IMR-90 (cell line): ENCODE results near the gene AANAT. TPM values are rescaled to one million over a fixed set of nuclear protein-coding genes. Genes with fewer than 3 reads are reported as not detected.

ENCODE experiments used
- ATAC-seq: fragments of 200-7000 bp; cut with Tn5 transposase; 2 replicates; pipeline ENCODE4 v1.9.1; 2020; ENCODE audit warnings: low read depth, mild to moderate bottlenecking, moderate library complexity
- BruUV-seq: library from RNA; stranded (reverse); fragments of 400-500 nt; replicated peaks from 2 replicates; lab custom pipeline; 2021; lab: Mats Ljungman, UMichigan
- CTCF ChIA-PET: fragments of 300-600 bp; formaldehyde crosslinking; extraction: SDS; loops from one replicate; lab custom pipeline; 2021; ENCODE audit warnings: antibody characterized with exemption; lab: Yijun Ruan, JAX
- POLR2A ChIA-PET: fragments of 300-600 bp; sonication (Branson Sonifier 250); formaldehyde crosslinking; loops from one replicate; lab custom pipeline; 2022; ENCODE audit warnings: antibody characterized with exemption; ENCODE audit not compliant: unreplicated experiment; lab: Charles Lee
- DNase-seq: peaks from one replicate; pipeline ENCODE4 v3.0.0; 2013
- H2AFZ ChIP-seq: replicated peaks from 2 replicates; pipeline ENCODE3; 2013; ENCODE audit warnings: low read length, mild to moderate bottlenecking; ENCODE audit not compliant: poor library complexity
- H2AK5ac ChIP-seq: 2 replicates; pipeline ENCODE4 v1.6.1; 2013; ENCODE audit warnings: low read depth, low read length, inconsistent platforms
- H2AK9ac ChIP-seq: replicated peaks from 2 replicates; pipeline ENCODE3; 2013; ENCODE audit warnings: mild to moderate bottlenecking, low read depth, low read length, moderate library complexity; ENCODE audit not compliant: poor library complexity
- H2BK120ac ChIP-seq: 2 replicates; pipeline ENCODE4 v1.6.1; 2013; ENCODE audit warnings: low read depth, low read length, inconsistent platforms
- H2BK15ac ChIP-seq: 3 replicates; pipeline ENCODE4 v1.6.1; 2013; ENCODE audit warnings: low read depth, low read length, inconsistent platforms
- H2BK20ac ChIP-seq: 2 replicates; pipeline ENCODE4 v1.6.1; 2013; ENCODE audit warnings: low read depth, mild to moderate bottlenecking, inconsistent platforms, low read length, moderate library complexity
- H2BK5ac ChIP-seq: 2 replicates; pipeline ENCODE4 v1.6.1; 2013; ENCODE audit warnings: mild to moderate bottlenecking, low read depth, low read length, inconsistent platforms; ENCODE audit not compliant: poor library complexity, severe bottlenecking
- H3K14ac ChIP-seq: replicated peaks from 2 replicates; pipeline ENCODE4 v1.6.1; 2013; ENCODE audit warnings: low read depth, low read length, inconsistent platforms
- H3K18ac ChIP-seq: 2 replicates; pipeline ENCODE4 v1.6.1; 2013; ENCODE audit warnings: low read depth, low read length, control low read depth
- H3K23ac ChIP-seq: 2 replicates; pipeline ENCODE4 v1.6.1; 2013; ENCODE audit warnings: low read depth, low read length, inconsistent platforms
- H3K27ac ChIP-seq: 2 replicates; pipeline ENCODE4 v1.5.1; 2013; ENCODE audit warnings: mild to moderate bottlenecking, control low read depth, low read length; ENCODE audit not compliant: insufficient read depth
- H3K27me3 ChIP-seq: 2 replicates; pipeline ENCODE4 v1.6.1; 2013; ENCODE audit warnings: low read length; ENCODE audit not compliant: control insufficient read depth, insufficient read depth
- H3K36me3 ChIP-seq: 2 replicates; pipeline ENCODE4 v1.6.1; 2013; ENCODE audit warnings: low read length, mixed read lengths; ENCODE audit not compliant: control insufficient read depth, insufficient read depth
- H3K4ac ChIP-seq: 2 replicates; pipeline ENCODE4 v1.6.1; 2013; ENCODE audit warnings: low read depth, low read length, inconsistent platforms
- H3K4me1 ChIP-seq: 2 replicates; pipeline ENCODE4 v1.6.1; 2013; ENCODE audit warnings: low read length, mixed read lengths; ENCODE audit not compliant: control insufficient read depth, insufficient read depth
- H3K4me2 ChIP-seq: 2 replicates; pipeline ENCODE4 v1.6.1; 2013; ENCODE audit warnings: low read depth, mild to moderate bottlenecking, control low read depth, low read length, moderate library complexity
- H3K4me3 ChIP-seq: 2 replicates; pipeline ENCODE4 v1.5.1; 2013; ENCODE audit warnings: low read depth, mild to moderate bottlenecking, control low read depth, low read length, moderate library complexity; ENCODE audit not compliant: insufficient read depth
- H3K56ac ChIP-seq: 2 replicates; pipeline ENCODE4 v1.6.1; 2013; ENCODE audit warnings: low read length, inconsistent platforms; ENCODE audit not compliant: insufficient read depth; ENCODE audit errors: extremely low read depth
- H3K79me1 ChIP-seq, 2 experiments: 2 replicates each; pipeline ENCODE4 v1.6.1; 2013; ENCODE audit warnings: low read length in 2 of 2, inconsistent platforms in 1 of 2, low read depth in 1 of 2
- H3K9ac ChIP-seq: 2 replicates; pipeline ENCODE4 v1.6.1; 2013; ENCODE audit warnings: low read depth, low read length, control low read depth
- H3K9me1 ChIP-seq: 2 replicates; pipeline ENCODE4 v1.6.1; 2013; ENCODE audit warnings: low read length, inconsistent platforms; ENCODE audit not compliant: insufficient read depth
- H3K9me3 ChIP-seq: 2 replicates; pipeline ENCODE4 v1.6.1; 2013; ENCODE audit warnings: low read length; ENCODE audit not compliant: control insufficient read depth, insufficient read depth
- H4K20me1 ChIP-seq: 2 replicates; pipeline ENCODE4 v1.6.1; 2013; ENCODE audit warnings: low read length, inconsistent platforms; ENCODE audit not compliant: insufficient read depth
- H4K5ac ChIP-seq: 2 replicates; pipeline ENCODE4 v1.6.1; 2013; ENCODE audit warnings: mild to moderate bottlenecking, low read depth, low read length, control low read depth
- H4K8ac ChIP-seq, 2 experiments: 2 replicates each; pipeline ENCODE4 v1.6.1; 2013; ENCODE audit warnings: low read depth in 2 of 2, low read length in 2 of 2, control low read depth in 1 of 2, inconsistent platforms in 1 of 2
- H4K91ac ChIP-seq: 2 replicates; pipeline ENCODE4 v1.6.1; 2013; ENCODE audit warnings: low read depth, low read length, inconsistent platforms; ENCODE audit not compliant: insufficient read depth
- BHLHE40 ChIP-seq: fragments of 150-350 bp; IDR thresholded peaks from 2 replicates; pipeline ENCODE4 v1.6.1; 2016; ENCODE audit warnings: mild to moderate bottlenecking, low read depth, low read length
- CEBPB ChIP-seq: IDR thresholded peaks from 2 replicates; pipeline ENCODE4 v1.6.1; 2012; ENCODE audit warnings: low read depth, low read length, improper control_type of control experiment
- MAZ ChIP-seq: IDR thresholded peaks from 2 replicates; pipeline ENCODE4 v1.6.1; 2012; ENCODE audit warnings: low read depth, mild to moderate bottlenecking, low read length, improper control_type of control experiment, moderate library complexity, borderline replicate concordance
- RCOR1 ChIP-seq: IDR thresholded peaks from 2 replicates; pipeline ENCODE4 v1.6.1; 2012; ENCODE audit warnings: mild to moderate bottlenecking, low read length, improper control_type of control experiment; ENCODE audit not compliant: insufficient replicate concordance
- RFX5 ChIP-seq: IDR thresholded peaks from 2 replicates; pipeline ENCODE4 v1.8.0; 2012; ENCODE audit warnings: low read depth, mild to moderate bottlenecking, low read length, moderate library complexity
- SMC3 ChIP-seq: fragments of 150-350 bp; IDR thresholded peaks from 2 replicates; pipeline ENCODE4 v1.6.1; 2016; ENCODE audit warnings: low read depth, mild to moderate bottlenecking, antibody characterized with exemption, low read length, moderate library complexity
- WGBS, 2 experiments: methylation state at CpG; one replicate each; pipeline versions ENCODE4 v1.1.5 to v1.1.7; 2013; ENCODE audit warnings: missing lambda C conversion rate in 2 of 2; ENCODE audit not compliant: insufficient read length in 1 of 2; ENCODE audit errors: extremely low coverage in 2 of 2; 5-methylcytosine and 5-hydroxymethylcytosine counted together
- dilution Hi-C: fragments of 300-500 bp; cut with HindIII; formaldehyde crosslinking; loops from one replicate; pipeline ENCODE4 v1.14.3; 2018; ENCODE audit warnings: low sequenced_read_pairs; ENCODE audit not compliant: unreplicated experiment
- in situ Hi-C: fragments of 300-500 bp; cut with MboI; formaldehyde crosslinking; loops from 3 replicates; pipeline ENCODE4 v1.14.3; 2019; ENCODE audit warnings: low sequenced_read_pairs, inconsistent platforms, mixed read lengths
- intact Hi-C: fragments of 100-400 bp; cut with micrococcal nuclease; formaldehyde crosslinking; loops from 2 replicates; pipeline ENCODE4 v1.10.0; 2022
- polyA plus RNA-seq, 3 experiments: library from polyadenylated mRNA; depleted of rRNA; stranded (reverse); fragments of >200 nt; gene quantifications; 2 replicates each; pipeline ENCODE4 v1.2.3, GENCODE V29; 2012; ENCODE audit warnings: low replicate concordance in 1 of 3
- total RNA-seq: library from RNA; depleted of rRNA; stranded (reverse); fragments of >200 nt; gene quantifications from 2 replicates; pipeline ENCODE4 v1.2.3, GENCODE V29; 2012
- TF ChIP-seq, protein P1 (sequence below): fragments of 150-350 bp; IDR thresholded peaks from 2 replicates; pipeline ENCODE4 v1.6.1; 2017; ENCODE audit warnings: mild to moderate bottlenecking, antibody characterized with exemption, low read length, low read depth
- TF ChIP-seq, protein P2 (sequence below): conservative IDR thresholded peaks from 2 replicates; pipeline ENCODE4 v1.5.1; 2012; ENCODE audit warnings: mild to moderate bottlenecking, low read depth, low read length, improper control_type of control experiment

AANAT gene
- total and polyA plus RNA-seq, 2 of the 4 experiments (the other 2 are of a cell fraction): 0.21 TPM; not detected in 1

DNA sequence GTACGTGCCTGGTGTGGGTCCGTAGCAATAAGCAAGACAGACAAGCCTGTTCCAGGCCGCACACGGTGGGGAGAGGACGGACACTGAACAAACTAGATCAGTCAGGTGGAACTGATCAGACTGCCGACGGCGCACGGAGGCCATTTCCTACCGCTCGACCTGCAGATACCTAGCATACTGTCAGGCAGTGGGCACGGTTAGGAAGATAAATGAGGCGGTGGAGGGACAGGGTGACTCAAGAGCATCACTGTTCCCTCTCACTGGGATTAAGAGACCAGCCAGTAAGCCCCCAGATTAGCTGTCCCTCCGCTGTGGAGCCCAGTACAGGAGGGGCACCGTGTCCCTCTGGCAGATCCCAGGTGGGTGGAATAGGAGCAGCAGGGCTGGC lies 4.8 kb downstream of the AANAT start:
- H2BK120ac ChIP-seq: no peak overlapping the region
- H3K4me1 ChIP-seq: no peaks in the 10 kb centered on the region
- H3K56ac ChIP-seq: no peak overlapping the region
- no peak overlapping the region for H3K4me3 ChIP-seq
- H4K91ac ChIP-seq: no peak overlapping the region
- H4K5ac ChIP-seq: no peak overlapping the region
- H3K9me3 ChIP-seq: no peaks in the 10 kb centered on the region
- H3K9me1 ChIP-seq: no peaks in the 10 kb centered on the region
- ChIA-PET CTCF (no interaction called here), POLR2A (no interaction called here)
- H2BK20ac ChIP-seq: no peak overlapping the region
- H2AFZ ChIP-seq: no peak overlapping the region
- H2BK15ac ChIP-seq: no peak overlapping the region
- no peak overlapping the region for H3K4ac ChIP-seq
- 96% methylated on average over 5 of the region's 15 CpGs; no CpG with 5 or more reads in 1 of the 2 experiments for WGBS, 2 experiments
- ATAC-seq: no peak
- H3K23ac ChIP-seq: no peak overlapping the region
- intact Hi-C loops (no loop called here), in situ Hi-C loops (no loop called here), dilution Hi-C loops (no loop called here)
- H2AK9ac ChIP-seq: peak overlapping the region; percentile 28
- H3K14ac ChIP-seq: no peak overlapping the region
- no peaks in the 10 kb centered on the region for H4K20me1 ChIP-seq
- no peak overlapping the region for H3K4me2 ChIP-seq
- no peak overlapping the region for H3K9ac ChIP-seq
- no TSS peak for BruUV-seq
- no peak for DNase-seq
- no peak overlapping the region for H4K8ac ChIP-seq
- 0 out of 2 replicates have a peak, but pooled peaks cover 5% of the 10 kb centered on the region for H3K27me3 ChIP-seq
- H3K79me1 ChIP-seq: no peaks in the 10 kb centered on the region
- TF ChIP-seq, protein P1, sequence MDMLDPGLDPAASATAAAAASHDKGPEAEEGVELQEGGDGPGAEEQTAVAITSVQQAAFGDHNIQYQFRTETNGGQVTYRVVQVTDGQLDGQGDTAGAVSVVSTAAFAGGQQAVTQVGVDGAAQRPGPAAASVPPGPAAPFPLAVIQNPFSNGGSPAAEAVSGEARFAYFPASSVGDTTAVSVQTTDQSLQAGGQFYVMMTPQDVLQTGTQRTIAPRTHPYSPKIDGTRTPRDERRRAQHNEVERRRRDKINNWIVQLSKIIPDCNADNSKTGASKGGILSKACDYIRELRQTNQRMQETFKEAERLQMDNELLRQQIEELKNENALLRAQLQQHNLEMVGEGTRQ: no peak
- TF ChIP-seq RFX5 (no peak), MAZ (no peak), BHLHE40 (no peak), CEBPB (no peak), RCOR1 (no peak), SMC3 (no peak)
- TF ChIP-seq, protein P2, sequence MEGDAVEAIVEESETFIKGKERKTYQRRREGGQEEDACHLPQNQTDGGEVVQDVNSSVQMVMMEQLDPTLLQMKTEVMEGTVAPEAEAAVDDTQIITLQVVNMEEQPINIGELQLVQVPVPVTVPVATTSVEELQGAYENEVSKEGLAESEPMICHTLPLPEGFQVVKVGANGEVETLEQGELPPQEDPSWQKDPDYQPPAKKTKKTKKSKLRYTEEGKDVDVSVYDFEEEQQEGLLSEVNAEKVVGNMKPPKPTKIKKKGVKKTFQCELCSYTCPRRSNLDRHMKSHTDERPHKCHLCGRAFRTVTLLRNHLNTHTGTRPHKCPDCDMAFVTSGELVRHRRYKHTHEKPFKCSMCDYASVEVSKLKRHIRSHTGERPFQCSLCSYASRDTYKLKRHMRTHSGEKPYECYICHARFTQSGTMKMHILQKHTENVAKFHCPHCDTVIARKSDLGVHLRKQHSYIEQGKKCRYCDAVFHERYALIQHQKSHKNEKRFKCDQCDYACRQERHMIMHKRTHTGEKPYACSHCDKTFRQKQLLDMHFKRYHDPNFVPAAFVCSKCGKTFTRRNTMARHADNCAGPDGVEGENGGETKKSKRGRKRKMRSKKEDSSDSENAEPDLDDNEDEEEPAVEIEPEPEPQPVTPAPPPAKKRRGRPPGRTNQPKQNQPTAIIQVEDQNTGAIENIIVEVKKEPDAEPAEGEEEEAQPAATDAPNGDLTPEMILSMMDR: no peak
- no peak overlapping the region for H2AK5ac ChIP-seq
- no peak overlapping the region for H2BK5ac ChIP-seq
- no peak overlapping the region for H3K27ac ChIP-seq
- no peaks in the 10 kb centered on the region; the same call in 1 of the 2 replicates for H3K36me3 ChIP-seq
- H3K18ac ChIP-seq: no peak overlapping the region
